H1 (cell line): ENCODE measurements around the gene NLRP6. TPM values are rescaled to one million over a fixed set of nuclear protein-coding genes. Genes with fewer than 3 reads are reported as not detected.

Experiments used
- CTCF ChIA-PET: fragments of 300-600 bp; sonication (Branson Sonifier 250); formaldehyde crosslinking; loops from one replicate; lab custom pipeline; 2021; ENCODE audit not compliant: partially characterized antibody; lab: Charles Lee
- POLR2A ChIA-PET: fragments of 300-600 bp; sonication (Branson Sonifier 250); formaldehyde crosslinking; loops from one replicate; lab custom pipeline; 2021; ENCODE audit warnings: inconsistent platforms; ENCODE audit not compliant: partially characterized antibody; lab: Charles Lee
- DNase-seq, 2 experiments: peaks; one replicate each; pipeline versions ENCODE4 v3.0.0 to v3.0.0-alpha.2; 2010 to 2022; ENCODE audit warnings: low spot score in 2 of 2, low read depth in 1 of 2, mixed read lengths in 1 of 2
- FAIRE-seq: peaks from 2 replicates; lab custom pipeline; 2011; peaks lifted over from hg19 to GRCh38; lab: Jason Lieb, UNC
- H2AFZ ChIP-seq: 2 replicates; pipeline ENCODE4 v1.8.1; 2012; ENCODE audit warnings: low read length, inconsistent platforms
- H2AK5ac ChIP-seq: 2 replicates; pipeline ENCODE4 v1.6.1; 2013; ENCODE audit warnings: low read depth, low read length
- H2BK120ac ChIP-seq: replicated peaks from 2 replicates; pipeline ENCODE3; 2013; ENCODE audit warnings: low read depth, low read length, inconsistent platforms
- H2BK12ac ChIP-seq: 2 replicates; pipeline ENCODE4 v1.6.1; 2013; ENCODE audit warnings: low read depth, low read length
- H2BK15ac ChIP-seq: 2 replicates; pipeline ENCODE4 v1.6.1; 2013; ENCODE audit warnings: low read length
- H2BK20ac ChIP-seq: 2 replicates; pipeline ENCODE4 v1.6.1; 2013; ENCODE audit warnings: low read length
- H2BK5ac ChIP-seq: 2 replicates; pipeline ENCODE4 v1.6.1; 2013; ENCODE audit warnings: low read depth, low read length
- H3K14ac ChIP-seq: 2 replicates; pipeline ENCODE4 v1.6.1; 2013; ENCODE audit warnings: inconsistent platforms; ENCODE audit not compliant: insufficient read length
- H3K18ac ChIP-seq: 2 replicates; pipeline ENCODE4 v1.6.1; 2013; ENCODE audit warnings: low read length; ENCODE audit errors: extremely low read depth
- H3K23ac ChIP-seq: 2 replicates; pipeline ENCODE4 v1.6.1; 2013; ENCODE audit warnings: inconsistent platforms; ENCODE audit not compliant: insufficient read length
- H3K23me2 ChIP-seq: 2 replicates; pipeline ENCODE4 v1.6.1; 2013; ENCODE audit warnings: low read depth, low read length
- H3K27ac ChIP-seq: 2 replicates; pipeline ENCODE4 v1.6.1; 2011; ENCODE audit warnings: low read depth, low read length, inconsistent platforms
- H3K27me3 ChIP-seq, 4 experiments: replicated peaks in 1 of 4; 1 replicate in 1 of 4; 2 replicates in 3 of 4; pipeline versions ENCODE4 v1.6.1 to v1.8.1; 2011 to 2013; ENCODE audit warnings: low read length in 3 of 4, mild to moderate bottlenecking in 3 of 4, inconsistent platforms in 2 of 4, mixed read lengths in 2 of 4, moderate library complexity in 1 of 4; ENCODE audit not compliant: control insufficient read depth in 3 of 4, insufficient read depth in 3 of 4; ENCODE audit errors: extremely low read depth in 1 of 4
- H3K36me3 ChIP-seq, 4 experiments: 2 replicates each; pipeline versions ENCODE4 v1.6.1 to v1.8.1; 2011 to 2013; ENCODE audit warnings: mild to moderate bottlenecking in 4 of 4, low read length in 3 of 4, moderate library complexity in 2 of 4, control low read depth in 1 of 4, inconsistent platforms in 1 of 4; ENCODE audit not compliant: insufficient read depth in 4 of 4, control insufficient read depth in 2 of 4
- H3K4ac ChIP-seq: replicated peaks from 2 replicates; pipeline ENCODE3; 2013; ENCODE audit warnings: low read length, low read depth, mixed read lengths, inconsistent platforms; ENCODE audit not compliant: insufficient read length
- H3K4me1 ChIP-seq, 4 experiments: replicated peaks in 1 of 4; 1 replicate in 1 of 4; 2 replicates in 3 of 4; pipeline versions ENCODE4 v1.6.1 to v1.8.1; 2011 to 2013; ENCODE audit warnings: low read length in 3 of 4, inconsistent platforms in 2 of 4, mixed read lengths in 1 of 4; ENCODE audit not compliant: insufficient read depth in 4 of 4, control insufficient read depth in 3 of 4
- H3K4me2 ChIP-seq, 2 experiments: 2 replicates each; pipeline versions ENCODE4 v1.6.1 to v1.8.1; 2011 to 2013; ENCODE audit warnings: low read depth in 2 of 2, low read length in 2 of 2, control low read depth in 1 of 2, inconsistent platforms in 1 of 2, mild to moderate bottlenecking in 1 of 2; ENCODE audit not compliant: insufficient read depth in 1 of 2
- H3K4me3 ChIP-seq, 4 experiments: fragments of 200-600, 300-600 bp in 1 of 4; sonication (generic), shearing (Covaris generic), sonication (Bioruptor Twin) in 1 of 4; 2 replicates each; pipeline versions ENCODE4 v1.5.1 to v1.8.1; 2011 to 2016; ENCODE audit warnings: low read length in 4 of 4, low read depth in 3 of 4, control low read depth in 2 of 4, inconsistent platforms in 2 of 4, mild to moderate bottlenecking in 2 of 4, mixed read lengths in 1 of 4, moderate library complexity in 1 of 4; ENCODE audit not compliant: insufficient read depth in 2 of 4; ENCODE audit errors: extremely low read depth in 1 of 4
- H3K56ac ChIP-seq: replicated peaks from 2 replicates; pipeline ENCODE3; 2013; ENCODE audit warnings: low read depth, mild to moderate bottlenecking, mixed read lengths, low read length, inconsistent platforms; ENCODE audit not compliant: insufficient read length
- H3K79me1 ChIP-seq: 2 replicates; pipeline ENCODE4 v1.6.1; 2013; ENCODE audit warnings: low read depth, low read length, control low read depth
- H3K79me2 ChIP-seq, 2 experiments: 2 replicates each; pipeline versions ENCODE4 v1.6.1 to v1.8.1; 2012 to 2013; ENCODE audit warnings: low read length in 2 of 2, mild to moderate bottlenecking in 2 of 2, inconsistent platforms in 1 of 2; ENCODE audit not compliant: insufficient read depth in 2 of 2, control insufficient read depth in 1 of 2
- H3K9ac ChIP-seq, 4 experiments: replicated peaks in 1 of 4; 1 replicate in 1 of 4; 2 replicates in 3 of 4; pipeline versions ENCODE4 v1.6.1 to v1.8.1; 2011 to 2013; ENCODE audit warnings: low read depth in 3 of 4, low read length in 3 of 4, control low read depth in 2 of 4, mild to moderate bottlenecking in 2 of 4, moderate library complexity in 2 of 4, inconsistent platforms in 1 of 4; ENCODE audit errors: extremely low read depth in 1 of 4
- H3K9me3 ChIP-seq, 2 experiments: 2 replicates each; pipeline versions ENCODE4 v1.6.1 to v1.8.1; 2012 to 2013; ENCODE audit warnings: mild to moderate bottlenecking in 2 of 2, moderate library complexity in 2 of 2, control low read depth in 1 of 2, inconsistent platforms in 1 of 2, low read depth in 1 of 2, low read length in 1 of 2, mixed read lengths in 1 of 2; ENCODE audit not compliant: insufficient read depth in 2 of 2
- H4K20me1 ChIP-seq, 2 experiments: replicated peaks in 1 of 2; 2 replicates each; pipeline versions ENCODE3 to v1.8.1; 2011 to 2013; ENCODE audit warnings: inconsistent platforms in 2 of 2, low read length in 2 of 2, mild to moderate bottlenecking in 1 of 2; ENCODE audit not compliant: insufficient read depth in 2 of 2, control insufficient read depth in 1 of 2
- H4K5ac ChIP-seq: 2 replicates; pipeline ENCODE4 v1.6.1; 2013; ENCODE audit warnings: low read length, low read depth, mixed read lengths, inconsistent platforms; ENCODE audit not compliant: insufficient read length
- H4K8ac ChIP-seq: 2 replicates; pipeline ENCODE4 v1.8.0; 2013; ENCODE audit warnings: mild to moderate bottlenecking, moderate library complexity, low read length, inconsistent platforms; ENCODE audit not compliant: insufficient read depth; ENCODE audit errors: extremely low read depth
- H4K91ac ChIP-seq: replicated peaks from 2 replicates; pipeline ENCODE3; 2013; ENCODE audit warnings: low read length, mixed read lengths, inconsistent platforms; ENCODE audit not compliant: insufficient read length
- CEBPB ChIP-seq: IDR thresholded peaks from 2 replicates; pipeline ENCODE4 v1.6.1; 2012; ENCODE audit warnings: low read depth, low read length
- CHD2 ChIP-seq: IDR thresholded peaks from 2 replicates; pipeline ENCODE4 v1.6.1; 2012; ENCODE audit warnings: low read length, improper control_type of control experiment
- POLR2A ChIP-seq, 2 experiments: IDR thresholded peaks; 1 replicate in 1 of 2; 2 replicates in 1 of 2; pipeline ENCODE4 v1.6.1; 2011; ENCODE audit warnings: low read depth in 2 of 2, low read length in 2 of 2, mild to moderate bottlenecking in 2 of 2; ENCODE audit errors: control extremely low read depth in 1 of 2
- POLR2AphosphoS5 ChIP-seq: IDR thresholded peaks from 2 replicates; pipeline ENCODE4 v1.6.1; 2011; ENCODE audit warnings: low read depth, low read length
- RBBP5 ChIP-seq: IDR thresholded peaks from 2 replicates; pipeline ENCODE4 v1.7.1; 2012; ENCODE audit warnings: low read depth, mild to moderate bottlenecking, inconsistent platforms, low read length, moderate library complexity, borderline replicate concordance
- RNF2 ChIP-seq: fragments of 200-900, 300-1000 bp; sonication (generic); IDR thresholded peaks from 2 replicates; pipeline ENCODE4 v1.7.1; 2016; ENCODE audit warnings: borderline replicate concordance, low read depth, mild to moderate bottlenecking, antibody characterized with exemption, low read length; ENCODE audit not compliant: poor library complexity, severe bottlenecking; ENCODE audit errors: missing control alignments
- SAP30 ChIP-seq: fragments of 300-600 bp; sonication (generic); IDR thresholded peaks from 2 replicates; pipeline ENCODE4 v1.7.1; 2012; ENCODE audit warnings: low read length, moderate library complexity, mild to moderate bottlenecking, inconsistent platforms; ENCODE audit not compliant: insufficient read depth, insufficient replicate concordance
- SP1 ChIP-seq: IDR thresholded peaks from 2 replicates; pipeline ENCODE4 v1.6.1; 2011; ENCODE audit warnings: low read depth, low read length
- TAF1 ChIP-seq: IDR thresholded peaks from 2 replicates; pipeline ENCODE4 v1.6.1; 2011; ENCODE audit warnings: mild to moderate bottlenecking, low read depth, low read length
- TBP ChIP-seq: IDR thresholded peaks from 2 replicates; pipeline ENCODE4 v1.6.1; 2011; ENCODE audit warnings: low read depth, low read length, improper control_type of control experiment
- TCF12 ChIP-seq: IDR thresholded peaks from 2 replicates; pipeline ENCODE4 v1.6.1; 2011; ENCODE audit warnings: low read depth, mild to moderate bottlenecking, low read length
- WGBS, 2 experiments: shearing (Covaris generic) in 1 of 2; methylation state at CpG; one replicate each; pipeline versions ENCODE4 v1.1.6 to v1.1.7; 2013 to 2015; ENCODE audit warnings: low lambda C conversion rate in 2 of 2, mixed read lengths in 2 of 2, inconsistent platforms in 1 of 2, low coverage in 1 of 2, missing lambda C conversion rate in 1 of 2; ENCODE audit not compliant: insufficient replicate concordance in 2 of 2, insufficient coverage in 1 of 2, insufficient read length in 1 of 2; ENCODE audit errors: extremely low coverage in 1 of 2, missing lambda C conversion rate in 1 of 2; 5-methylcytosine and 5-hydroxymethylcytosine counted together
- polyA plus RNA-seq, 7 experiments: library from polyadenylated mRNA; depleted of rRNA in 3 of 7; stranded (reverse) in 5 of 7; unstranded in 2 of 7; fragments of >200 nt in 5 of 7; fragments of 200-250 nt in 2 of 7; gene quantifications; 1 replicate in 5 of 7; 2 replicates in 1 of 7; 4 replicates in 1 of 7; pipeline versions ENCODE4 v1.2.1 to v1.2.3, GENCODE V29; 2011 to 2013; ENCODE audit warnings: missing spikeins in 2 of 7, mixed read lengths in 2 of 7
- total RNA-seq: library from RNA; stranded (reverse); fragmentation: NEBNext Ultra II Directional; extraction: Animal tissue kit (Norgen Biotek cat#: 25700); gene quantifications from 2 replicates; pipeline ENCODE4 v1.2.1, GENCODE V29; 2021

NLRP6 gene
- total and polyA plus RNA-seq, 2 of the 8 experiments (the other 6 are each of a cell fraction or from before 2014, with no cell fraction given) = not detected

DNA sequence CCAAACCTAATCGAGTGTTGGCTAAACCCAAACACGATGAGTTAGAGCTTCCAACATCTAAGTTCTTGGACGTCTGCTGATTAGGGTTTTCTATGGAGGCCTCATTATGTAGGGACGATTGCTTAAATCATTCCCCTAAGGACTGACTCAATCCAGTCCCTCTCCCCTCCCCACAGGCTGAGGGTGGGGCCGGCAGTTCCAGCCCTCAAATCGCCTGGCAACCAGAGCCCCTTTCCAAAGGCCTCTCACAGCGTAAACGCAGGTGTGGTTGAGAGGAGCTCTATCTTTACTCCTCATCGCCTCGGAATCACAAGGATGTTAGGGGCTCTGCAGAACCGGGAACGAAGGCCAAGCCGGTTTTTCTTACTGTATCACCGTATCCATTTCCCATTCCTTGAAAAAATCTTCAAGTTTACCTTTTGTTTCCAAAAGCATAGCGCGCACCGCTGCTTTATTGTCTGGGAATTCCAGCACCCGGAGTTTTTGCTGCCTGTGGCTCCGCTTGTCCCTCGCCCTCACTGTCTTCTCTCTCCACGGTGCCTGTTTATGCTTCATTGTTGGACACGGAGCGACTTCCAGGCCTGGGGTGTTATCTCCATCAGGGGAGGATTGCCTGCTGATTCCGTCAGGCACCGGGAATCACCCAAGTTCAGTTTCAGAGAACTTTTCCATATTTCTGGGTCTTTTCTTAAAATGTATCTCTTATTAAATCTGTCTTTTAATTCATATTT, 56.2 kb downstream of the NLRP6 start:
- H2BK12ac ChIP-seq = peak overlapping the region; percentile 78
- ChIA-PET CTCF (interaction anchor here (0.7 to 1.6 kb wide), 6 partner anchors 17 to 109 kb away, joined by 3 to 4 read pairs (median 3); no protein-coding TSS in a partner anchor), POLR2A (interaction anchor here (0.8 to 2.5 kb wide), 10 partner anchors 10 to 73 kb away, joined by 3 to 17 read pairs (median 4); partner anchors contain the start of gene IFITM3)
- peak overlapping the region in 3 of 4 experiments; percentile 7 to 39 (median 23); a peak in 5 of 8 replicates for H3K4me3 ChIP-seq
- H3K4me2 ChIP-seq = peak overlapping the region; percentile 49 to 75
- peak overlapping the region; percentile 73 for H2BK20ac ChIP-seq
- FAIRE-seq = peak; percentile 71
- peak overlapping the region; percentile 89 for H3K18ac ChIP-seq
- peak overlapping the region; percentile 13; the same call in 1 of the 2 replicates for H2BK15ac ChIP-seq
- peak in 1 of 2 experiments; percentile 74 for DNase-seq
- peak overlapping the region; percentile 76 for H3K27ac ChIP-seq
- no peaks in the 10 kb centered on the region for H3K23me2 ChIP-seq
- H2AK5ac ChIP-seq = 0 out of 2 replicates have a peak overlapping the region, but pooled peaks have one; percentile 66
- 0 out of 2 replicates have a peak overlapping the region, but pooled peaks have one; percentile 30 for H2AFZ ChIP-seq
- H4K8ac ChIP-seq = no peak overlapping the region
- H3K36me3 ChIP-seq = no peaks in the 10 kb centered on the region
- peak overlapping the region; percentile 99 for H4K91ac ChIP-seq
- H2BK5ac ChIP-seq = peak overlapping the region; percentile 92
- H4K5ac ChIP-seq = peak overlapping the region; percentile 91
- H3K79me2 ChIP-seq = no peaks in the 10 kb centered on the region
- H3K23ac ChIP-seq = no peak overlapping the region
- H3K79me1 ChIP-seq = no peaks in the 10 kb centered on the region
- TF ChIP-seq CEBPB = peak; percentile 49; the same call in 1 of the 2 replicates
- TF ChIP-seq TCF12 = 0 out of 2 replicates have a peak, but pooled peaks have one; percentile 51
- peak; percentile 70; the same call in 1 of the 2 replicates for TF ChIP-seq RBBP5
- TF ChIP-seq CHD2 = no peak
- TF ChIP-seq POLR2A (IDR thresholded peaks at IDR 0.05; ENCODE audit: control extremely low read depth in 1 of 2, low read depth in 2 of 2, low read length in 2 of 2) = peak in 1 of 2 experiments; percentile 70; a peak in 2 of 3 replicates
- peak; percentile 62; the same call in 1 of the 2 replicates for TF ChIP-seq POLR2AphosphoS5
- TF ChIP-seq TAF1 = peak; percentile 74
- no peak for TF ChIP-seq SAP30
- peak; percentile 54; the same call in 1 of the 2 replicates for TF ChIP-seq SP1
- TF ChIP-seq TBP = peak; percentile 59; the same call in 1 of the 2 replicates
- no peak for TF ChIP-seq RNF2
- H2BK120ac ChIP-seq = peak overlapping the region; percentile 91
- peaks cover 7 to 25% (median 18%) of the 10 kb centered on the region in 4 experiments for H3K4me1 ChIP-seq
- WGBS, 2 experiments = 26% methylated on average over 25 of the region's 25 CpGs; no CpG with 5 or more reads in 1 of the 2 experiments
- no peaks in the 10 kb centered on the region for H4K20me1 ChIP-seq
- H3K56ac ChIP-seq = no peak overlapping the region
- no peak overlapping the region for H3K14ac ChIP-seq
- H3K9ac ChIP-seq = peak overlapping the region in 3 of 4 experiments; percentile 14 to 51 (median 32); a peak in 3 of 7 replicates
- H3K9me3 ChIP-seq = peaks cover 9 to 11% of the 10 kb centered on the region in 2 experiments; a peak in 3 of 4 replicates
- H3K4ac ChIP-seq = peak overlapping the region; percentile 82
- no peaks in the 10 kb centered on the region for H3K27me3 ChIP-seq
